Lung microvascular endothelial cell (primary cell): ENCODE results near the gene MYH16. TPM values are rescaled to one million over a fixed set of nuclear protein-coding genes. Genes with fewer than 3 reads are reported as not detected.
"Not testable (repeated sequence)": the region's sequence is repeated elsewhere in the genome, so short reads cannot be mapped to it uniquely, and the experiment has no call there.

Experiments
- DNase-seq, 2 donors: peaks; one replicate each; pipeline versions ENCODE4 v3.0.0 to v3.0.0-alpha.2; 2010; ENCODE audit warnings: low read depth in 2 of 2
- total RNA-seq: library from RNA; depleted of rRNA; stranded (reverse); fragments of >200 nt; gene quantifications from 2 replicates; pipeline ENCODE4 v1.2.1, GENCODE V29; 2014

MYH16 gene
- total RNA-seq: 0.22 TPM in 1 of 2 replicates, not detected in the other

GRCh38 chr7:99272476-99273045 lies at the start of gene MYH16:
MYH16 (plus strand) TSS chr7:99272839.
- peak in 1 of 2 donors; percentile 36 for DNase-seq

DNA sequence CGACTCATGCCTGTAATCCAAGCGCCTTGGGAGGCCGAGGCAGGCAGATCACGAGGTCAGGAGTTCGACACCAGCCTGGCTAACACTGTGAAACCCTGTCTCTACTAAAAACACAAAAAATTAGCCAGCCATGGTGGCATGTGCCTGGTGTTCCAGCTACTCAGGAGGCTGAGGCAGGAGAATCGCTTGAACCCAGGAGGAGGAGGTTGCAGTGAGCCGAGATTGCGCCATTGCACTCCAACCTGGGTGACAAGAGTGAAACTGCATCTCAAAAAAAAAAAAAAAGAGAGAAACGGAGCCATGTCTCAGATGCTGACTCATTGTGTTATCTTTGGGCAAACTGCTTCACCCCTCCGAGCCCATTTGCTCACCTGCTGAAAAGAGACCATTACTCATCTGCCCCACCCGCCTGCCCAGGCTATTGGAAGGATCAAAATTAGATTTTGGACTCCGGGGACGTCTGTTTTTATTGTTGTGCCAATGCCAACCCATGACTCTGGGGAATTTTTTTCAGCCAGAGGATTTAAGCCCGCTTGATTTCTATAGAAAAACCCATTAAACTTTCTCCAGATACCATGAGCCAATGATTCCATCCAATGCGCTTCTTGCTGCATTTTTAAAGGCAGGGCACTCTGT lies 48.3 kb upstream of the MYH16 start:
- DNase-seq: peak in 1 of 2 donors; percentile 13

DNA sequence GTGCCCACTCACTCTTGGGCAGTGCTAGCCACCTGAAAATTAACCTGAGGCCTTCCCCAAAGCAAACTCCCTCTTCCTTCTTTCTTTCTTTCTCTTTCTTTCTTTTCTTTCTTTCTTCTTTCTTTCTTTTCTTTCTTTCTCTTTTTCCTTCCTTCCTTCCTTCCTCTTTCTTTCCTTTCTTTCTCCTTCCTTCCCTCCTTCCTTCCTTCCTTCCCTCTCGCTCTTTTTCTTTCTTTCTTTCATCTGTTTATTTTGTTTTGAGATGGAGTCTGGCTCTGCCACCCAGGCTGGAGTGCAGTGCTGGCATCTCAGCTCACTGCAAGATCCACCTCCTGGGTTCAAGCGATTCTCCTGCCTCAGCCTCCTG lies 47.8 kb upstream of the MYH16 start:
- no peak for DNase-seq

GRCh38 chr7:99229234-99229633 lies 43.4 kb upstream of the MYH16 start:
- no peak for DNase-seq

DNA sequence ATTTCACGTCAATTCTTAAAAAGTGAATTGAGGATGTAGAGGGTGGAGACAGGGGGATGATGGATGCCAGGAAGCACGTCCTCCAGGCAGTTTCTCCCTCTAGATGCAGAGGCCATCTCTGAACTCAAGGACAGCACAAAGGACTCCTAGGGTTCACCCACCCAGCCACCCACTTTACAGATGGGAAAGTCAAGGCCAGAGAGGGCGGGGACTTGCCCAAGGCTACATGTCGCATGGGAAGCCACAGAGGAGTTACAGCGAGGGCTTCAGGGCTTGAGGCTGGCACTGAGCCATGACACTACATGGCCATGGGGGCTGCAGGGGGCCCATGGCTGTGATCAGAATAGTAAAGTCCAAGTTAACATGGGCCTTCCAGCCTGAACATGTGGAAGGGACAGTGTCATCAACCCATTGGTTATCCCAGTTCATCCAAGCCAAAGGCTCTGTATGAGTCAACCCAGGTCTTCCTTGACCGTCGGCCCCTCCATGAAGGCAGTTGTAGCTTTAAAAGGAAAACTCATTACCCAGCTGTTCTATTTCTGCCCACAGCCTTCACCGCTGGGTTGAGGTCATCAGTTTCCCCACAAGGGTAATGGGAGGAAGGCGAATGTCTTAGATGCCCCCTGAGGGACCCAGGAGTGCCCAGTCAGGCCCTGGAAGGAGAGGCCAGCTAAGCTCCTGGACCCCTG lies 40.4 kb upstream of the MYH16 start:
- no peak for DNase-seq

GRCh38 chr7:99232955-99233354 lies 39.7 kb upstream of the MYH16 start:
- not testable (repeated sequence) for DNase-seq

GRCh38 chr7:99234185-99234584 lies 38.5 kb upstream of the MYH16 start:
- DNase-seq: no peak

GRCh38 chr7:99235925-99236324 lies 36.7 kb upstream of the MYH16 start:
- no peak for DNase-seq

GRCh38 chr7:99237876-99238275 lies 34.8 kb upstream of the MYH16 start:
- not testable (repeated sequence) for DNase-seq

DNA sequence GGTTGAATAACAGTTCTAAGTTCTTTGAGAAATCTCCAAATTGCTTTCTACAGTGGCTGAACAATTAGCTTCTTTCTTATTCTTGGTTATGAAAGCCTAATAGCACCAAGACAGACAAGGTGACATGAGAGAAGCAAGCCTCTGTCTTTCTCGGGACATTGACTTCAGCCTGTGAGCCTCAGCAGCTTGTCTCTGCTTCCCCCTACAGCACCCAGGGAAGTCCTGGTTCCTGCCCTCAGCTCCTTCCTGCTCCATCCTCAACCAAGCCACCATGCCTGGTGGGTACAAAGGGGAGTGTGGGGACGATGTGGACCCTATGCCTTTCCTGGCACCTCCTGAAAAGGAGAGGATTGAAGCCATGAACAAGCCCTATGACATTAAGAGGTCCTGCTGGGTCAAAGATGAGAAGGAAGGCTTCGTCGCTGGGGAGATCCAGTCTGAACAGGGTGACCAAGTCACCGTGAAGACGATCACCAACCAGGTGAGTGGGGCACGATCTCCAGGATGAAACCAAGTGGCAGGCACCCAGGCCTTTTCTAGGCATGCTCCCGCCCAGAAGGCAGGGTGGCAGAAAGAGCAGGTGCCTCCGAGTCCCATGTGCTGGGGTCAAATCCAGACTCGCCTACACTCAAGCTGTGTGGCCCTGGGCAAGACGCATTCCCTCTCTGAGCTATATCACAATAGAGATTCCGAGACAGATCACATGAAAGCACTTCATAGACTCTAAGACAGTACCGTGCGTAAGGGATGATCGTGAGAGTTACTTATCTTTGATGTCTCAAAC lies 33.9 kb upstream of the MYH16 start:
- no peak for DNase-seq

DNA sequence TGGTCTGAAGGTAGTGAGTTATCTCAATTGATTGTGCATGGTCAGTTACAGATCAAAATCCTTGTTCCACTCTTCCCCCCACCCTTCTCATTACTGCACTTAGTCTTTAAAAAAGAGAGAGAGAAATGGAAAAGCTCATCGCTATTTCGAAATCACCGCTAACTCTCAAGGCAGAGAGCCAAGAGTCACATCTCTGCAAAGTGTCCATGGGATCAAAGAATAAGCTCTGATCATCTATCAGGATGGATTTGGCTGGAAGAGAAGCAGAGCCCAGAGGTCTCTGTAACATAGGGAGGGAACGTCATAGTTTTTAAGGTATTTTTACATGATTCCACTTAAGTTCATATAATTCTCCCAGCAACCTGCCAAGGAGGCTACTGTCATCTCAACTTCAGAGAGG lies 30.0 kb upstream of the MYH16 start:
- DNase-seq: no peak

DNA sequence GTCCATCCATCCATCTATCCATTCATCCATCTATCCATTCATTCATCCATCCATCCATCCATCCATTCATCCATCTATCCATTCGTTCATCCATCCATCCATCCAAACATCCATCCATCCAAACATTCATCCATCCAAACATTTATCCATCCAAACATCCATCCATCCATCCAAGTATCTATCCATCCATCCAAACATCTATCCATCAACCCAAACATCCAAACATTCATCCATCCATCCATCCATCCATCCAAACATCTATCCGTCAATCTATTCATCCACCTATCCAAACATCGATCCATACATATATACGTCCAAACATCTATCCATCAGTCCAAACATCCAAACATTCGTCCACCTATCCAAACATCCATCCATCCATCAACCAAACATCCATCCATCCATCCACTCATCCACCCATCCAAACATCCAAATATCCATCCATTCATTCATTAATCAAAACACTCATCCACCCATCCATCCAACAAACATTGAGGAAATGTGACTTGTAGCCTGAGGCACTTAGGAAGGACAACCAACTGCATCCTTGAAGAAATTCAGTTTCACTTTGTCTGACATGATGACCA lies 28.8 kb upstream of the MYH16 start:
- DNase-seq: no peak

DNA sequence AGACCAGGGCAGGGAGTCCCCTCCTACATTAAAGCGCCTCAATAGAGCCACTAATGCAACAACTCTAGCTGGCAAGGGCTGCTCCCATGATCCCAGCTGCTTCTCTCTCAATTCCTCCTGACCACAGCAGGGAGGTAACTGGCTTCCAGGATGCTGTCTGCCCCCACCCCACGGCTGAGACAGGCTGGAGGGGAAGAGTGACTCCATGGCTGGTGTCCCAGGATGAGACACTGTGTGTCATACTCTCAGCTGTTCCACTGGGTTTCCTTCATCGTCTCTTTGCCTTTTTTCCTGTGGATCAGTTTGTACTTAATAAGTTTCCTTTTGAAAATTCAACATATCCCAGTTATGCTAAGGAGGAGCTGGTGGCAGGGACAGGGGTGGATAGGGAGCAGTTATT lies 27.7 kb upstream of the MYH16 start:
- peak in 1 of 2 donors; percentile 43 for DNase-seq

DNA sequence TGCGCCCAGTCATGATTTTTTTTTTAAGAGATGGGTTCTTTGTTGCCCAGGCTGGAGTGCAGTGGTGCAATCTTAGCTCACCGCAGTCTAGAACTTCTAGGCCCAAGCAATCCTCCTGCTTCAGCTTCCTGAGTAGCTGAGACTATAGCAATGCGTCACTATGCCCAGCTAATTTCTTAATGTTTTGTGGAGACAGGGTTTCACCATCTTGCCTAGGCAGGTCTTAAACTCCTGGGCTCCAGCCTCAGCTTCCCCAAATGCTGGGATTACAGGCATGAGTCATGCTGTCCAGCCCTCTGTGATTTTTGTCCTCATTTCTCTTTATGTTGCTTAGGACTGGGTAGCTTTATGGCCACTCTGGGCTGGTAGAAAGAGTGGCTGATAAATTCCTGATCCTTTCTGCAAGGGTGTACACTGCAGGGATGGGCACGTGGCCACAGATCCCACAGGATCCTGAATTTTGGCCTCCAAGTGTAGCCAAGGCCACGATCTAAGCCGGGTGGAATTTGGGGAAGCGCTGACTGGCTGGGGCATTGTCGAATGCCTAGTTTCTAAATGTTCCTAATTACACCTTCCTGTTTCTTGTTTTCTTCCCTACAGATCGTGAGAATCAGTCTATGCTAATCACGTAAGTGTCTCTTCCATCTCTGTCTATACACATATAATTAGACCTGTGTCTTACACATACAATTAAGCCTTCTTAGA lies 24.1 kb upstream of the MYH16 start:
- DNase-seq: no peak

GRCh38 chr7:99249985-99250575 lies 22.6 kb upstream of the MYH16 start:
- no peak for DNase-seq

DNA sequence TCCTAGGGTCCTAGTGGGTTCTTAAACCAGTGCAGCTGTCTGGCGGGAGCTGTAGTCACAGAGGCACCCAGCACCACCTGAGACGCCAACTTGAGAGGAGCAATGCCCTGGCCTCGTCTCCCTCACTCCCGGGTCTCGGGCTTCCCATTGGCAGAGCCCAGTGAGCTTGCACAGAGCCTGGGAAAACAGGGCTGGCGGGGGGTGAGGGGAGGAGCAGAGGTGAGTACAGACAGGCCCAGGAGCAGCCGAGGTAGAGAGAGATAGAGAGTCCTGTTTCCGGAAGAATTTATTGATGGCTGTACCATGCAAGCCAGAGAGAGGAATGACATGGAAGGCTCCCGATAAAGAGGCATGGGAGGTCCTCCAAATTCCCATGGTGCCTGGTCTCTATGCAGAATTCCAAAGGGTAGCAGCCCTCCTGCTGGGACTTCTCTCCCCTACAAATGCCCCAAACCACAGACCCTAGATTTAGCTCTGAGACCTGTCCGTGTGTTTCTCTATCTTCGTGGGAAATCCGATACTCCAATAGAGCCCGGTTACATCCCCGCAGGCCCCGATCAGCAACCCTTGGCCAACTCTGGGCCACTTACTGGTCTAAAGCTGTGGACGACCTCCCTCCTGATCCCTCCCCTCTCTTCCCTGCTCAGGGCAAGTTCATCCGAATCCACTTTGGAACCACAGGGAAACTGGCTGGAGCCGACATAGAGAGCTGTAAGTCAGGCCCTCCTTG lies 20.3 kb upstream of the MYH16 start:
- DNase-seq: no peak

DNA sequence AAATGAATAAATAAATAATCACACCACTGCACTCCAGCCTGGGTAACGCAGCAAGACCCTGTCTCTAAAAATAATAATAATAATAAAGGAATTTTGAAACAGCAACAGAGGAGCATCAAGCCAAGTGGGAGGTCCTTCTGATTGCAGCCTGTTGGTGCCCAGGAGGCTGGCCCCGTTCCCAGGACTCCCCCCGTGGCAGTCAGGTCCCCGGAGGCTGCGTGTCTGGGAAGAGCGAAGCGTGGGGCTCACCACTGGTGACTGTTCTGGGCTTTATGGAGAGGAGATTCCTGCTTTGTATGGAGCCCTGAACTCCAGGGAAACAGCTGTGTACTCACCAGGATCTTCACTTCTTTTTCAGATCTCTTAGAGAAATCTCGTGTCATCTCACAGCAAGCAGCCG lies 19.3 kb upstream of the MYH16 start:
- no peak for DNase-seq

DNA sequence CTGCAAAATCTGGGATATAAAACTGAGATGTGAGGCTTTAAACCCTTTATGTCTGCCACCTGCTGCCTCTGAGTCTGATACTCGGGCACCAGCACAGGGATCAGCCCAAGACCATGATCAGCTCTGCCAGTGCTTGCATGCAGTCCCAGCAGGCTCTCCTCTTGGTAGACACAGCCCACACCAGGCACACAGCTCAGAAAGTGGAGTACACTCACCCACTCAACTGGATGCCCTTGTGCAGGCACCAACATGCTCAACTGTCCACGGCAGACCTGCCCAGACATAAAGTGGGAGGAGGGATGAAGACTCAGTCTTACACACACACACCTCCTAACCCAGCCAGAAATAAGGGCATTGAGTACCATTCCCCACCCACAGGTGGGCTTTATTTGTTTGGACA lies 18.2 kb upstream of the MYH16 start:
- no peak for DNase-seq

DNA sequence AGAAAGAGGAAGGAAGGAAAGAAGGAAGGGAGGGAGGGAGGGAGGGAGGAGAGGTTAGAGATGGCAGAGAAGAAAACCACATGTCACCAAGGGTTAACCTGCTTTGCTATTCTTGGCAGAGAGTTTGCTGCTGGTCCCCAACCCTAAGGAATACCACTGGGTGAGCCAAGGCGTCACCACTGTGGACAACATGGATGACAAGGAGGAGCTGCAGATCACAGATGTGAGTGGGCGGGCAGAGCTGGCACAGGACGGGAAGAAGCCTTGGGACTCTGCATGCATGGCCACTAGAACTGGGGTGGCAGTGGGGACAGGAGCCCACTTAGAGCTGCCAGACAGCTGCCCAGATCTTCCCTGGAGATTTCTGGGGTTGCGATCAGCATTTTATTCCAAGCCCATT lies 17.2 kb upstream of the MYH16 start:
- no peak for DNase-seq

GRCh38 chr7:99257065-99257464 lies 15.6 kb upstream of the MYH16 start:
- DNase-seq: no peak
